Measurements from ENCODE around the gene GRPEL1.

DNA sequence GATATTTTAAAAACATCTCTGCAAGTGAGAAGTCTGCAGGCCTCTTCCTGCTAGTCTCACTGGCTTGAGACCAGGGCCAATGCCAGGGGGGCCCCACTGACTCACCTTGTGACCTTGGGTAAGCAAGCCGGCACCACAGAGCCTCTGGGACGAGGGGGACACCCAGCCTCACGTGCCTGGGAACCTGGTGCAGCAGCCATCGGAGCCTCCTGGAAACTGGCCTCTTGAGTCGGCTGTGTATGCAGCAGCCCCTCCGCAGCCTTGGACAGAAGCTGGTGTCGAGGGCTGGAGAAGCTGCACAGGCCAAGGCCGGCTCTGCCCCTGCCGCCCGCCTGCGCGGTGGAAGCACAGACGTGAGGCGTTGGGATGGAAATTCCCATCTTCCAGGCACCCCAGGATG is 16.0 kb downstream of the GRPEL1 start:
- TF ChIP-seq CTCF (IDR thresholded peaks at IDR 0.05): no peak
- TF ChIP-seq POLR2A (IDR thresholded peaks at IDR 0.05): no peak

All from body of pancreas (tissue), 4 donors.